HG03432 (cell line): ENCODE measurements around the gene OMP.

ENCODE experiments used
- ATAC-seq: cut with Tn5 transposase; IDR thresholded peaks from one replicate; pipeline ENCODE4 v1.9.1; 2021; ENCODE audit warnings: mild to moderate bottlenecking, moderate library complexity; ENCODE audit not compliant: unreplicated experiment

OMP gene

DNA sequence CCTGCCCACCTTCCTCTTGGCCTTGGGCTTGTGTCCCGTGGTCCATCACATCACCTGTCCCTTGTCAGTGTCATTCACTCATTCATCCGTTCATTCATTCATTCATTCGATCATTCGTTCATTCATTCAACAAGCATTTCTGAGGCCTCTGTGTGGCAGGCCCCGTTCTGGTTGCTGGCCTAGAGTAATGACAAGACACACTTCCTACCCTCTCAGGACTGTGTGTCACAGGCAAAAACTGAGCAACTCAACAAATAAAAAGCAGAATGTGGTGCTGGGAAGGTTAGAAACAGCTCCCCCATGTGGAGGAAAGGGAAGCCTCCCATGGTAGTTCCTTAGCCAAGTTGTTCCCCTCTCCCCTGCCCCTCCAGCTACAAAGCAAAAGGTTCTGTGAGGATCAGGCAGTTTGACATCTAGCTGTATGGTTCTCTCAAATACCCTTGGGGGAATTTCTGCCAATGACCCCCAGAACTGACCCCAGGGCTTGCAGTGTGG lies 1.6 kb upstream of the OMP start:
- no peak for ATAC-seq

DNA sequence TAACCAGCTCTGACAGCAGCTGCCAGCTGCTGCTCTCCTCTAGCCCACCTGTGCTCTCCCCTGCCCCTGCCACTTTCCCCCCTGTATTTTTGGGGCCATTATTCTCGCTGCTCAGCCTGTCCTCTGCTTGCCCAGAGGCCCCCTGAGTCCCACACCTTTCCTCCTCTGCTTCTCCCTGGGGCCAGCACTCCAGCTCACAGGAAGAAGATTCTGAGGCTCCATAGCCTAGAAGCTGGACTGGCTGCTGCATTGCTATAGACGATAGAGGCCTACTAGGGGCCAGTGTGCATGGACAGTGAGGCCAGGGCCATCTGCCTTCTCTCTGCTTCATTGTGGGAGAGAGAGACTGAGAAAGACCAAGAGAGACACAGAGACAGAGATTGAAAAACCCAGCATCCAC lies 679 bp downstream of the OMP start:
- ATAC-seq: no peak

GRCh38 chr11:77104727-77105126 lies 2.1 kb downstream of the OMP start:
- no peak for ATAC-seq

GRCh38 chr11:77106321-77106720 lies 3.7 kb downstream of the OMP start:
- no peak for ATAC-seq

- ATAC-seq: no peak
Measured at GRCh38 chr11:77106759-77107158, 4.1 kb downstream of the OMP start.

- ATAC-seq: no peak
Measured at GRCh38 chr11:77107950-77108349, 5.3 kb downstream of the OMP start.

DNA sequence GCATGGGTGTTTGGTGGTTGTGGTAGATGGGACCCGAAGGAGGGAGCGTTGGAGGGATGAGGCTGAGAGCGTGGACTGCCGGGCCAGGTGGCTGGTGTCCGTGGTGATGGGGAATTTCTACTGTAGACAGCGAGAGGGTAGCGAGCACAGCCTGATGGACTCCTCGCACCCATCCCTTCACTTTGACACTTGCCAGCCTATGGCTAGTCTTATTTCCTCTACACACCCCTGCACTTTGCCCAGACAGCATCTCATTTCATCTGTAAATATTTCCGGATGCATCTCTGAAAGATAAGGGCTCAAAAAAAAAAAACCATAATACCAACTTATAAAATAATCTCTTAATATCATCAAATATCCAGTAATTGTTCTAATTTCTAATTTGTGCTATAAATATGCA lies 5.8 kb downstream of the OMP start:
- ATAC-seq: no peak

GRCh38 chr11:77109236-77110019 lies 6.8 kb downstream of the OMP start:
- no peak for ATAC-seq

GRCh38 chr11:77110836-77111235 lies 8.2 kb downstream of the OMP start:
- no peak for ATAC-seq

DNA sequence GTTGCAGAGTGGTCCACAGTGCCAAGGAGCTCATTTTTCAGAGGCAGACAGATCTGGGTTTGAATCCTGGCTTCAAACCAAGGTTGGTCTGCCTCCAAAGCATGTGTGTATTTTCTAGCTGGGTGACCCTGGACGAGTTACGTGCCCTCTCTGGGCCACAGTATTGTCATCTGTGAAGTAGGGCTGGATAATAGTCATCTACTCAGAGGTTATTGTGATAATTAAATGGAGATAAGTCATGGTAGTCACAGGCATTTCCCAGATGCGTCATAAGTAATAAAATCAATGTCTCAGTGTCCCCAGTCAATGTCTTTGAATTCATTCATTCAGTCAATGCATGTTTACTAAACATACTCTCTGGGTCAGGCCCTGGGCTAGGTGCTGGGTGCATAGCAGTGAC lies 8.6 kb downstream of the OMP start:
- ATAC-seq: no peak

DNA sequence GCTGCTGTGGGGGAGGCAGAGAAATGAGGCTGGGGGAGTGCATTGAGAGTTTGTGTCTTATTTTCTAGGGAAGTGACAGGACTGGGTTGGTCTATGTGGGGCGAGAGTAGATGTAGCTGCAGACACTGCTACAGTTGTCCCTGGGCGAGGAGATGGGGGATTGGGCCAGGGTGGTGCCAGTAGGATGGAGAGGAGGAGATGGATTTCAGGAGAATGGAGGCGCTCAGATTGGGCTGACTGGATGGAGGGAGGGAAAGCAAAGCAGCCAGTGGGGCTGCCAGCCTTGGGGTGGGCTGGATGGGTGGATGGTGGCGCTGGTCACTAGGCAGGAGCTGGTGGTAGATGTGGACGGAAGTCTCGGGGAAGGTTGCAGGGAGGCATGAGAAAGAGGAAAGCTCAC lies 9.3 kb downstream of the OMP start:
- ATAC-seq: no peak

DNA sequence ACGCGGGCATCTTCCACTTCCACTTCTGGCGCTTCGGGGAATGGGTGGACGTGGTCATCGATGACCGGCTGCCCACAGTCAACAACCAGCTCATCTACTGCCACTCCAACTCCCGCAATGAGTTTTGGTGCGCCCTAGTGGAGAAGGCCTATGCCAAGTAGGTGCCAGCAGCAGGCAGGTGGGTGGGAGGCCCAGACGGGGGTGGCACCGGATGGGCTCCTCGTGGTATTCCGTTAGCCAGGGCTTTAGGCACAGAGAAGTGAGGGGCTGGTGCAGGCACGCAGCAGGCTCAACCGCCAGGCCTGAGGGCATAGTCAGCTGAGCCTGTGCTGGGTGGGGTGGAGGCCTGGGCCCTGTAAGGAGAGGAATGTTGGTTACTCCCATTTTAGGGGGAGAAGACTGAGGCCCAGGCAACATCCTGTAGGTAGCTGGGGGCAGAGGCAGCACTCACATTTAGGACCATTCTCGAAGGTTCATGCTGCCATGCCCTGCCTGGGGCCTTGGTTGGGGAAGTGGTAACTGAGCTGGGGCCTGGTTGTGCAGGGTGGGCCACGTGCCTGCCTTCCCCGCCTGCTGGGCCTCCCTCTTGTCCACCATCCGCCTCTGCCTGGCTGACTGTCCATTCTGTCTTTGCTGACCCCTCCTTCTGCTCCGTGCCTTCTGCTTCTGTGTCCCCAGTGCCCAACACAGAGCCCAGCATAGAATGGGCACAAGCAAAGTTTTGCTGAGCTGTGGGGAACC lies 10.2 kb downstream of the OMP start:
- ATAC-seq: no peak

DNA sequence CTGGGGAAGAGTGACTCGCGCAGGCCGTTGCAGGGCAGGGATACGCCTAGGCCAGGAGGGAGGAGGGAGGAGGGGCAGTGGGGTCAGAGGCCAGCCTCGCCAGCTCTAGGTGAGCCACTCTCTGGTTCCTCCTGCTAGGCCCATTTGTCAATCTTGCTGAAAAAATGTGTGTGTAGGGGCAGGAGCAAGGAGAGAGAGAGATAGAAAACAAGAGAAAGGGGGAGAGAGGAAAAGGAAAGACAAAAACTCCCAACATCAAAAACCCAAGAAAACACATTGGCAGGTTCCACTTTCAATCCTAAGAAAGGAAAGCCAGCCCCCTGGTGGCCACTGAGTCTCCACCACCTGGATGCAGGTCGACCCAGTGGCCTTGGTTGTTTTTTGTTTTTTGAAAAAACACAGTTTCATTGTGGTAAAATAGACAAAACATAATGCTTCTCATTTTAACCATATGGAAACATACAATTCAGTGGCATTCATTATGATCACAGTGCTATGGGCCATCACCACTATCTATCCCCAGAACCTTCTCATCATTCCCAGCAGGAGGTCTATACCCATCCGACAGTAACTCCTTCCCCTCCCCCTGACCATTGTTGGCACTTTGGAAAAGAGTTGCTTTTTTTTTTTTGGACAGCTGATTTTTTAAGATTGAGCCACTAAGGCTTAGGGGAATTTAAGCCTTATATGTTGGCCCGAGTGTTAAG lies 10.9 kb downstream of the OMP start:
- no peak for ATAC-seq

GRCh38 chr11:77114089-77114463 lies 11.4 kb downstream of the OMP start:
- ATAC-seq: no peak

DNA sequence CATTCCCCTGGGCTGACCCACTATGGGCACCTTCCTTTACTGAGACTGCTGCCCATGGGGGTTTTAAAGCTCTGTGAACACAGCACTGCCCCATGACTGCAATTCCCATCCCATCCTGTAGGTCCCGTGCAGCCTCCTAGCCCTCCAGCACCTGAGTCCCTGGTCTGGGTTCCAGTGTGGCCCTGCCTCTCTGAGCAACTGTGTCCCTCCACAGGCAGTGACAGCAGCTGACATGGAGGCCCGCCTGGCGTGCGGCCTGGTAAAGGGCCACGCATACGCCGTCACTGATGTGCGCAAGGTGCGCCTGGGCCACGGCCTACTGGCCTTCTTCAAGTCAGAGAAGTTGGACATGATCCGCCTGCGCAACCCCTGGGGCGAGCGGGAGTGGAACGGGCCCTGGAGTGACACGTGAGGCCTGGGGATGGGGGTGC lies 12.6 kb downstream of the OMP start:
- ATAC-seq: no peak

DNA sequence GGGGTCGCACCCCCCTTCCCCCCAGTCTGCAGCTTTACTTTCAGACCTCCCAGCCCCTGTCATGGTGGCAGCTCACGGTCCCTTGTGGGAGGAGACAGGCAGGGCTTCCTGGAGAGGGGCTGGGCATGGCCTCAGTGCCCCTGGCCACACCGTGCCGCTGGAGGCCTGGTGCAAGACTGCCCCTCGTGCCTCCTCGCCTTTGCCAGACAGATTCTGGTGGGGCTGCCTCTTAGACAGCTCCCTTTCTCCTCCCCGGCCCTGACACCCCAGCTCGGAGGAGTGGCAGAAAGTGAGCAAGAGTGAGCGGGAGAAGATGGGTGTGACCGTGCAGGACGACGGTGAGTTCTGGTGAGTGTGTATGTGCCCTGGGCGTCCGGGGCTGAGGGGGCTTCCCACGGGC lies 13.3 kb downstream of the OMP start:
- ATAC-seq: no peak

- ATAC-seq: no peak
Measured at GRCh38 chr11:77117492-77117891, 14.9 kb downstream of the OMP start.

- ATAC-seq: no peak
Measured at GRCh38 chr11:77118086-77118485, 15.4 kb downstream of the OMP start.

- no peak for ATAC-seq
Measured at GRCh38 chr11:77118971-77119370, 16.3 kb downstream of the OMP start.

DNA sequence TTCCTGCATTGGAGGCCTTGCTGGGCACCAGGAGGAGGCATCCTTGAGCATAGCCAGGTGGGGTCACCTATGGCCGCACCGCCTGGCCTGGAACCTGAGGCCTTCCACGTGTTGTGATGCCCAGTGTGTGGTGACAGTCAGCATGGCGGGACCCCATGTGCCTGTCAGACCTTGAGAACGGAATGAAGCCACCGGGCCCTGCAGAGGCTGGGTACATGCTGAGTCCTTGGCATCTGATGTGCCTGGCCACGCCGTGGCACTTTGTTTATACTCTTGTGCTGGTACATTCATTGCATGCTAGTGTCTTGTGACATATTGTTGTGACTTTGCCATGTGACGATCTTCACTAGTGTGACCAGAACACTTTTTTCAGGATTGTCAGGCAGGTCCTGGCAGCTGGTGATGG lies 16.9 kb downstream of the OMP start:
- ATAC-seq: no peak

DNA sequence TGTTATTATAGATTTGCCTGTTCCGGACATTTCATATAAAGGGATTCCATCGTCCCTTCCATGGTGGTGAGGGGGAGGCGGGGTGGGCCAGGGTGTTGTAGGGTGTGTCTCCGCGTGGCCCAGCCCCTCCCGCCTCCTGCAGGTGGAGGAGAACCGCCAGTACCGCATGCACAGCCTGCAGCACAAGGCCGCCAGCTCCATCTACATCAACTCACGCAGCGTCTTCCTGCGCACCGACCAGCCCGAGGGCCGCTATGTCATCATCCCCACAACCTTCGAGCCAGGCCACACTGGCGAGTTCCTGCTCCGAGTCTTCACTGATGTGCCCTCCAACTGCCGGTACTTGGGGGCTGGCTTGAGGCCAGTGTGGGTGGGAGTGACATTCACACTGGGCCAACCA lies 17.9 kb downstream of the OMP start:
- no peak for ATAC-seq
